Thyroid gland (tissue), 4 donors: ENCODE measurements around the gene RFX4. TPM values are rescaled to one million over a fixed set of nuclear protein-coding genes. Genes with fewer than 3 reads are reported as not detected.
"Not testable (repeated sequence)": the region's sequence is repeated elsewhere in the genome, so short reads cannot be mapped to it uniquely, and the experiment has no call there.

ENCODE experiments used
- DNase-seq, 2 donors: peaks; one replicate each; pipeline ENCODE4 v3.0.0-alpha.2; 2019
- H3K27ac ChIP-seq, 3 donors: fragments of 200-600 bp; sonication (generic); 1 replicate in 2 of 3; 2 replicates in 1 of 3; pipeline ENCODE4 v1.5.1; 2016 to 2019; ENCODE audit warnings: mild to moderate bottlenecking in 1 of 3, moderate library complexity in 1 of 3
- H3K27me3 ChIP-seq: fragments of 200-600 bp; sonication (generic); one replicate; pipeline ENCODE4 v1.5.1; 2019
- H3K36me3 ChIP-seq, 2 donors: fragments of 200-600 bp; sonication (generic); one replicate each; pipeline ENCODE4 v1.5.1; 2016 to 2019
- H3K4me1 ChIP-seq, 2 donors: fragments of 200-600 bp; sonication (generic); one replicate each; pipeline ENCODE4 v1.5.1; 2017 to 2019
- H3K4me3 ChIP-seq, 3 donors: fragments of 200-600 bp; sonication (generic); replicated peaks in 1 of 3; 1 replicate in 2 of 3; 2 replicates in 1 of 3; pipeline ENCODE4 v1.5.1; 2016; ENCODE audit warnings: mild to moderate bottlenecking in 1 of 3
- H3K9me3 ChIP-seq: fragments of 200-600 bp; sonication (generic); one replicate; pipeline ENCODE4 v1.5.1; 2017
- POLR2A ChIP-seq, 2 donors: fragments of 450-650 bp; IDR thresholded peaks; one replicate each; pipeline ENCODE4 v1.6.1; 2017; ENCODE audit warnings: antibody characterized with exemption in 2 of 2, mild to moderate bottlenecking in 2 of 2, moderate library complexity in 1 of 2
- WGBS, 2 donors: methylation state at CpG; one replicate each; pipeline ENCODE4 v1.1.5; 2017; 5-methylcytosine and 5-hydroxymethylcytosine counted together
- intact Hi-C: fragments of 100-400 bp; cut with DNase I; formaldehyde crosslinking; loops from one replicate; pipeline ENCODE4 v1.15.1; 2023
- total RNA-seq, 4 donors: library from RNA; depleted of rRNA; stranded (reverse); fragments of >200 nt; gene quantifications; one replicate each; pipeline ENCODE4 v1.2.3, GENCODE V29; 2016
- TF ChIP-seq, protein P1 (sequence below), 6 experiments: fragments of 200-600 bp in 3 of 6; fragments of 450-650 bp in 3 of 6; sonication (generic) in 3 of 6; IDR thresholded peaks; one replicate each; pipeline ENCODE4 v1.5.1; 2016 to 2019; ENCODE audit warnings: antibody characterized with exemption in 6 of 6, mild to moderate bottlenecking in 2 of 6, inconsistent platforms in 1 of 6, moderate library complexity in 1 of 6

RFX4 gene
- total RNA-seq, 4 donors from 2014 or later, result 0.27 to 0.45 TPM; not detected in 2

- no peak for DNase-seq
- Histone ChIP-seq H3K4me1 (no peaks in the 10 kb centered on the region), H3K27me3 (no peaks in the 10 kb centered on the region), H3K36me3 (no peaks in the 10 kb centered on the region), H3K27ac (no peak overlapping the region), H3K9me3 (no peaks in the 10 kb centered on the region), H3K4me3 (no peak overlapping the region)
- intact Hi-C loops, result no loop called here
- TF ChIP-seq, protein P1, sequence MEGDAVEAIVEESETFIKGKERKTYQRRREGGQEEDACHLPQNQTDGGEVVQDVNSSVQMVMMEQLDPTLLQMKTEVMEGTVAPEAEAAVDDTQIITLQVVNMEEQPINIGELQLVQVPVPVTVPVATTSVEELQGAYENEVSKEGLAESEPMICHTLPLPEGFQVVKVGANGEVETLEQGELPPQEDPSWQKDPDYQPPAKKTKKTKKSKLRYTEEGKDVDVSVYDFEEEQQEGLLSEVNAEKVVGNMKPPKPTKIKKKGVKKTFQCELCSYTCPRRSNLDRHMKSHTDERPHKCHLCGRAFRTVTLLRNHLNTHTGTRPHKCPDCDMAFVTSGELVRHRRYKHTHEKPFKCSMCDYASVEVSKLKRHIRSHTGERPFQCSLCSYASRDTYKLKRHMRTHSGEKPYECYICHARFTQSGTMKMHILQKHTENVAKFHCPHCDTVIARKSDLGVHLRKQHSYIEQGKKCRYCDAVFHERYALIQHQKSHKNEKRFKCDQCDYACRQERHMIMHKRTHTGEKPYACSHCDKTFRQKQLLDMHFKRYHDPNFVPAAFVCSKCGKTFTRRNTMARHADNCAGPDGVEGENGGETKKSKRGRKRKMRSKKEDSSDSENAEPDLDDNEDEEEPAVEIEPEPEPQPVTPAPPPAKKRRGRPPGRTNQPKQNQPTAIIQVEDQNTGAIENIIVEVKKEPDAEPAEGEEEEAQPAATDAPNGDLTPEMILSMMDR (IDR thresholded peaks at IDR 0.05), result no peak
- no peak for TF ChIP-seq POLR2A (IDR thresholded peaks at IDR 0.05)
Measured at GRCh38 chr12:106685381-106685780, 102.6 kb downstream of the RFX4 start.

DNA sequence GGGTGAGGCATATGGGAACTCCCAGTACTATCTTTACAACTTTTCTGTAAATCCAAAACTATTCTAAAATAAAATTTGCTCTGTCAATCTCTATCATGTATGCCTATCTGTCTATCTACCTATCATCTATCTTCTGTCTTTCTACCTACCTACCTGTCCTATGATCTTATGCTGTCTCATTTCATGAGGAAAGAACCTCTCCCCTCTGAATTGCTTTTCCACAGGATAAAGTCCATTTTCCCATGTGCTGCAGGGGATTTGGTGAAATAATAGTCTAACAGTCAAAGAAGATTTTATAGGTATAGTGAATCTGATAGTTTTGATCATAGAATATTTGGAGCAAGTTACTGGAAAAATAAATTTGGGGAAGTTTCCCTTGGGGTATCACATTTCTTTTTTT lies 104.9 kb downstream of the RFX4 start:
- H3K36me3 ChIP-seq, result no peaks in the 10 kb centered on the region
- TF ChIP-seq, protein P1 (IDR thresholded peaks at IDR 0.05), result no peak
- TF ChIP-seq POLR2A (IDR thresholded peaks at IDR 0.05), result no peak
- H3K4me1 ChIP-seq, result no peaks in the 10 kb centered on the region
- H3K4me3 ChIP-seq, result no peak overlapping the region
- intact Hi-C loops, result no loop called here
- no peaks in the 10 kb centered on the region for H3K9me3 ChIP-seq
- H3K27ac ChIP-seq, result no peak overlapping the region
- no peaks in the 10 kb centered on the region for H3K27me3 ChIP-seq
- DNase-seq, result no peak

DNA sequence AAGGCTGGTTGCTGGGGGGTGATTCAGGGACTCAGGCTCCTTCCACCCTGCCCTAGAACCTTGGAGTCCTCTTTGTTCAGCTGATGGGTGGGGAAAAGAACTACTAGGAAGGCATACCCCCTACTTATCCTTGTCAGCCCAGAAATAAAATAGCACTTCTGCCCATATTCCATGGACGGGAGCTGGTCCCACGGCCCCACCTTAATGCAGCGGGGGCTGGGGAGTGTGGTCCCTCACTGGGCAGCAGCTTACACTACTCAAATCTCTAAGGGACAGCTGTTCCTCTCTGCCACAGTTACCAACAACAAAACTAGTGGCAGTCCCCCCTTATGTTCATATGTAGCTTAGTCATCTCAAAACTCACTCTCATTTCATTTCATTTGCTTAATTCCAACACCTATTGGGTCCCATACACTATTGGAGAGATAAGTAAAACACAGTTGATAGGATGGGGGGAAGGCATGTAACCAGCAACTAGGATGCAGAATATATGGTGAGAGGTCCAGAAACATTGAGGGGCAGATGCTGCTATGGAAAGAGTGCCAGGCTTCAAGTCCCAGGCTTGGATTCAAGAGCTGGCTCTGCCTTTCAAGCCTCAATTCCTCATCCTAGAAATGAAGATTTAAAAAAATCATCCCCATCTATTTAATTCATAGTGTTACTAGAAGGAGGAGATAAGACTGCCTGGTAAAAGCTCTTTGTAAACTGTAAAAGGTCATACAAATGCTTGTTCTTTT lies 107.9 kb downstream of the RFX4 start:
- intact Hi-C loops, result no loop called here
- no peaks in the 10 kb centered on the region for H3K4me1 ChIP-seq
- no peaks in the 10 kb centered on the region for H3K36me3 ChIP-seq
- DNase-seq, result no peak
- H3K9me3 ChIP-seq, result no peaks in the 10 kb centered on the region
- 92 to 93% methylated on average over 3 of the region's 3 CpGs for WGBS, 2 donors
- H3K27ac ChIP-seq, result no peak overlapping the region
- TF ChIP-seq, protein P1 (IDR thresholded peaks at IDR 0.05), result no peak
- TF ChIP-seq POLR2A (IDR thresholded peaks at IDR 0.05), result no peak
- H3K27me3 ChIP-seq, result no peaks in the 10 kb centered on the region
- no peak overlapping the region for H3K4me3 ChIP-seq

GRCh38 chr12:106692033-106692432 lies 109.2 kb downstream of the RFX4 start:
- intact Hi-C loops, H3K9me3 ChIP-seq, H3K4me3 ChIP-seq, DNase-seq, H3K27ac ChIP-seq, H3K4me1 ChIP-seq, H3K36me3 ChIP-seq, H3K27me3 ChIP-seq: not testable (repeated sequence)
- WGBS, 2 donors, result 91 to 93% methylated on average over 6 of the region's 6 CpGs

DNA sequence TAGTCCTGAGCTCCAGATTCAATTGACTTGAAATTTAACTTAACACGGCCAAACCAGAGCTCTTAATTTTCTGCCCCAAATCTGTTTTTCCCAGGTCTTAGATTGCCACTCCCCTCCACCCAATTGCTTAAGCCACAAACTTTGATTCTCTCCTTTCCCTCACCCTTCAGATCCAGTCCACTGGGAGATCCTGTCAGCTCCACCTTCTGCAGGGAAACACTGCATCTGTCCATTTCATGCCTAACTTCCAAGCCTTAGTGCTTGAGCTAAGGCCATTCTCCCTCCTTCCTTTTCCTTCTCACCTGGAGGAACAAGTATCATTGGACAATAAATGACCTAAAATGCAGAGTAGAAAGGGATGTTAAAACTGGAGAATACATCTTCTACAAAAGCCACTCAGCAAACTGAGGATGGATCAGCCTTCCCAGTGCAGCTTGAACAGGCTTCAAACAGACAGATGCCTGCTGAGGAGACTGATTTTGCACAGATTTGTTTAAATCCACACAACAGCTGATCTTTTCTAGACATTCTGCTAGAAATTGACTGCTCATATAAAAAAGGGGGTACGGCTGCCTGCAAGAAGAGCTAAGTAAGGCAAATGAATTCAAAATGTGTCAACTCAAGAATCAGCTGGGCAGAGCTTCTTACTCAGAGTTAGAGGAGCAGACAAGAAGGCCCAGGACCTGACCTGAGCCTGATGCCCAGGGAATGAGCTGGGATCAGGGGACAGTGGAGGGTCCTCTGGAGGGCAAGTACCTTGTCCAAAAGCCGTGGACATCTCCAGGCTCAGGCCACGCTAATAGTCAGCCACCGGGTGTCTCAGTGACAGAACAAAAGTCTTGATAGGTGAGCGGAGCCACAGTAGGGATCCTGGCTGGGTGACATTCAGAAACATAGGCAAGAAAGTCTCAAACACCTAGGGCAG lies 110.4 kb downstream of the RFX4 start:
- DNase-seq, result no peak
- TF ChIP-seq, protein P1 (IDR thresholded peaks at IDR 0.05), result no peak
- TF ChIP-seq POLR2A (IDR thresholded peaks at IDR 0.05), result no peak
- H3K9me3 ChIP-seq, result no peaks in the 10 kb centered on the region
- no peaks in the 10 kb centered on the region for H3K27me3 ChIP-seq
- H3K4me1 ChIP-seq, result no peaks in the 10 kb centered on the region
- no peaks in the 10 kb centered on the region for H3K36me3 ChIP-seq
- 87 to 88% methylated on average over 6 of the region's 6 CpGs for WGBS, 2 donors
- intact Hi-C loops, result no loop called here
- no peak overlapping the region for H3K4me3 ChIP-seq
- no peak overlapping the region for H3K27ac ChIP-seq
